Endodermal cell (in vitro differentiated cells): ENCODE measurements around the gene COL18A1. TPM values are rescaled to one million over a fixed set of nuclear protein-coding genes. Genes with fewer than 3 reads are reported as not detected.

Experiments
- DNase-seq: peaks from one replicate; pipeline ENCODE4 v3.0.0-alpha.2; 2017
- H3K27ac ChIP-seq: 2 replicates; pipeline ENCODE4 v1.5.1; 2013; ENCODE audit warnings: mild to moderate bottlenecking, low read depth, low read length, moderate library complexity
- H3K27me3 ChIP-seq: 2 replicates; pipeline ENCODE4 v1.6.1; 2013; ENCODE audit warnings: mild to moderate bottlenecking, low read length, moderate library complexity; ENCODE audit not compliant: insufficient read depth, control insufficient read depth, poor library complexity, severe bottlenecking
- H3K36me3 ChIP-seq: 2 replicates; pipeline ENCODE4 v1.7.0; 2013; ENCODE audit warnings: mild to moderate bottlenecking, low read length, moderate library complexity; ENCODE audit not compliant: control insufficient read depth, insufficient read depth
- H3K4me1 ChIP-seq: one replicate; pipeline ENCODE4 v1.7.0; 2013; ENCODE audit warnings: low read length; ENCODE audit not compliant: control insufficient read depth, insufficient read depth
- H3K4me3 ChIP-seq: 2 replicates; pipeline ENCODE4 v1.5.1; 2013; ENCODE audit warnings: mild to moderate bottlenecking, low read length, moderate library complexity
- H3K9ac ChIP-seq: 2 replicates; pipeline ENCODE4 v1.6.1; 2013; ENCODE audit warnings: mild to moderate bottlenecking, low read length, moderate library complexity; ENCODE audit not compliant: poor library complexity, severe bottlenecking; ENCODE audit errors: extremely low read depth
- H3K9me3 ChIP-seq: 2 replicates; pipeline ENCODE4 v1.6.1; 2013; ENCODE audit warnings: mild to moderate bottlenecking, low read length, moderate library complexity; ENCODE audit not compliant: control insufficient read depth
- H3K27ac Mint-ChIP-seq: 2 replicates; pipeline ENCODE4 v1.8.0; 2020; ENCODE audit warnings: mixed read lengths
- H3K27me3 Mint-ChIP-seq: 2 replicates; pipeline ENCODE4 v1.8.0; 2021; ENCODE audit warnings: mild to moderate bottlenecking, mixed read lengths; ENCODE audit not compliant: insufficient read depth
- H3K36me3 Mint-ChIP-seq: 2 replicates; pipeline ENCODE4 v1.8.0; 2020; ENCODE audit warnings: low read depth, mixed read lengths
- H3K4me1 Mint-ChIP-seq: 2 replicates; pipeline ENCODE4 v1.8.0; 2020; ENCODE audit warnings: mixed read lengths
- H3K4me3 Mint-ChIP-seq: 2 replicates; pipeline ENCODE4 v1.8.0; 2020; ENCODE audit warnings: mild to moderate bottlenecking, moderate library complexity, mixed read lengths
- H3K9me3 Mint-ChIP-seq: 2 replicates; pipeline ENCODE4 v1.8.0; 2020; ENCODE audit warnings: mild to moderate bottlenecking, mixed read lengths
- CTCF ChIP-seq: fragments of 200-600 bp; sonication (generic); conservative IDR thresholded peaks from 2 replicates; pipeline ENCODE4 v1.5.0; 2021; ENCODE audit warnings: antibody characterized with exemption, mild to moderate bottlenecking
- WGBS, 2 experiments: methylation state at CpG; one replicate each; pipeline versions ENCODE4 v1.1.5 to v1.1.7; 2013; ENCODE audit warnings: missing lambda C conversion rate in 2 of 2, mixed read lengths in 1 of 2; ENCODE audit not compliant: insufficient coverage in 1 of 2, insufficient read length in 1 of 2; 5-methylcytosine and 5-hydroxymethylcytosine counted together
- total RNA-seq, 2 donors: library from RNA; stranded (reverse); fragmentation: NEBNext Ultra II Directional in 1 of 2; extraction: Animal tissue kit (Norgen Biotek cat#: 25700) in 1 of 2; gene quantifications; 2 replicates in 1 of 2; 3 replicates in 1 of 2; pipeline ENCODE4 v1.2.1, GENCODE V29; 2021

Gene COL18A1
- total RNA-seq, 2 donors from 2014 or later = 332 to 398 TPM

- no peak overlapping the region for H3K4me3 Mint-ChIP-seq
Measured at GRCh38 chr21:45467221-45467779, 62.3 kb downstream of the COL18A1 start.

DNA sequence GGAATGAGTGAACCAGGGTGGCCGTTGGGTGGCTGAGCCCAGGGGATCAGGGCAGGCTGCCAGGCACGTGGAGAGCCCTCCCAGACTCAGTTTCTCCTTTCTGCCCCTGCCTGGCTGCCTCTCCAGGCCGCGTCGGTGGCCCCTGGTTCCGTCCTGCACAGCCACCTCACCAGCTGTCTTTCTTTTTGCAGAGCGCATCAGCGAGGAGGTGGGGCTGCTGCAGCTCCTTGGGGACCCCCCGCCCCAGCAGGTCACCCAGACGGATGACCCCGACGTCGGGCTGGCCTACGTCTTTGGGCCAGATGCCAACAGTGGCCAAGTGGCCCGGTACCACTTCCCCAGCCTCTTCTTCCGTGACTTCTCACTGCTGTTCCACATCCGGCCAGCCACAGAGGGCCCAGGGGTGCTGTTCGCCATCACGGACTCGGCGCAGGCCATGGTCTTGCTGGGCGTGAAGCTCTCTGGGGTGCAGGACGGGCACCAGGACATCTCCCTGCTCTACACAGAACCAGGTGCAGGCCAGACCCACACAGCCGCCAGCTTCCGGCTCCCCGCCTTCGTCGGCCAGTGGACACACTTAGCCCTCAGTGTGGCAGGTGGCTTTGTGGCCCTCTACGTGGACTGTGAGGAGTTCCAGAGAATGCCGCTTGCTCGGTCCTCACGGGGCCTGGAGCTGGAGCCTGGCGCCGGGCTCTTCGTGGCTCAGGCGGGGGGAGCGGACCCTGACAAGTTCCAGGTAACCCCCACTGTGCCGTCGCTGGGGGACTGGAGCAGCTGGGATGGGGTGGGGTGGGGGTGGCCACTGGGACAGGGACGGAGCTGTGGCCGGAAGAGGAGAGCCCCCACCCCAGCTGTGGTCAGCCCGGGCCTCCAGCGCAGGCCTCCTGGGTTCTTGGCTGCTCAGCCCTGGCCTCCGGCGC is 63.3 kb downstream of the COL18A1 start:
- peaks cover 39% of the 10 kb centered on the region for H3K36me3 ChIP-seq
- peaks cover 9% of the 10 kb centered on the region for H3K4me1 ChIP-seq
- no peaks in the 10 kb centered on the region for H3K9me3 ChIP-seq
- H3K36me3 Mint-ChIP-seq = peaks cover 31% of the 10 kb centered on the region
- DNase-seq = no peak
- no peaks in the 10 kb centered on the region for H3K9me3 Mint-ChIP-seq
- no peaks in the 10 kb centered on the region for H3K27me3 Mint-ChIP-seq
- H3K27ac Mint-ChIP-seq = no peak overlapping the region
- H3K4me3 Mint-ChIP-seq = no peak overlapping the region
- H3K4me3 ChIP-seq = no peak overlapping the region
- no peak for TF ChIP-seq CTCF
- no peaks in the 10 kb centered on the region for H3K27me3 ChIP-seq
- 96 to 98% methylated on average over 35 to 45 of the region's 45 CpGs for WGBS, 2 experiments
- H3K9ac ChIP-seq = no peak overlapping the region
- H3K4me1 Mint-ChIP-seq = peaks cover 18% of the 10 kb centered on the region
- peak overlapping the region; percentile 57 for H3K27ac ChIP-seq

More at GRCh38 chr21:45467221-45467779, 62.3 kb downstream of the COL18A1 start:
- no peak for DNase-seq
- Mint-ChIP-seq H3K27me3 (no peaks in the 10 kb centered on the region), H3K27ac (peak overlapping the region; percentile 48), H3K4me1 (peaks cover 18% of the 10 kb centered on the region), H3K9me3 (peaks cover 6% of the 10 kb centered on the region), H3K36me3 (peaks cover 37% of the 10 kb centered on the region)
- Histone ChIP-seq H3K36me3 (peaks cover 43% of the 10 kb centered on the region), H3K9ac (no peak overlapping the region), H3K4me1 (peaks cover 9% of the 10 kb centered on the region), H3K9me3 (peaks cover 10% of the 10 kb centered on the region), H3K27ac (no peak overlapping the region), H3K27me3 (no peaks in the 10 kb centered on the region), H3K4me3 (no peak overlapping the region)
- 93 to 95% methylated on average over 11 to 25 of the region's 25 CpGs for WGBS, 2 experiments
- no peak for TF ChIP-seq CTCF

GRCh38 chr21:45468971-45469272 is 64.0 kb downstream of the COL18A1 start:
- peaks cover 9% of the 10 kb centered on the region for H3K4me1 ChIP-seq
- H3K4me1 Mint-ChIP-seq = peaks cover 18% of the 10 kb centered on the region
- H3K4me3 ChIP-seq = no peak overlapping the region
- peaks cover 31% of the 10 kb centered on the region for H3K36me3 Mint-ChIP-seq
- H3K9ac ChIP-seq = no peak overlapping the region
- 97 to 98% methylated on average over 6 to 14 of the region's 14 CpGs for WGBS, 2 experiments
- no peak overlapping the region for H3K27ac Mint-ChIP-seq
- no peaks in the 10 kb centered on the region for H3K9me3 Mint-ChIP-seq
- no peak for DNase-seq
- no peaks in the 10 kb centered on the region for H3K27me3 ChIP-seq
- H3K27ac ChIP-seq = peak overlapping the region; percentile 57
- H3K4me3 Mint-ChIP-seq = no peak overlapping the region
- H3K9me3 ChIP-seq = no peaks in the 10 kb centered on the region
- peaks cover 40% of the 10 kb centered on the region for H3K36me3 ChIP-seq
- no peak for TF ChIP-seq CTCF
- no peaks in the 10 kb centered on the region for H3K27me3 Mint-ChIP-seq
